Measurements from ENCODE around the gene TSPOAP1. TPM values are rescaled to one million over a fixed set of nuclear protein-coding genes. Genes with fewer than 3 reads are reported as not detected.
A peak's percentile ranks its signal among the peaks of the same experiment; 100 is the strongest.

The TSPOAP1 gene
- total and polyA plus RNA-seq, 10 of the 15 experiments (the other 5 are each of a cell fraction or from before 2014, with no cell fraction given): 0.58 to 16.4 (median 4.2) TPM; not detected in 1

DNA sequence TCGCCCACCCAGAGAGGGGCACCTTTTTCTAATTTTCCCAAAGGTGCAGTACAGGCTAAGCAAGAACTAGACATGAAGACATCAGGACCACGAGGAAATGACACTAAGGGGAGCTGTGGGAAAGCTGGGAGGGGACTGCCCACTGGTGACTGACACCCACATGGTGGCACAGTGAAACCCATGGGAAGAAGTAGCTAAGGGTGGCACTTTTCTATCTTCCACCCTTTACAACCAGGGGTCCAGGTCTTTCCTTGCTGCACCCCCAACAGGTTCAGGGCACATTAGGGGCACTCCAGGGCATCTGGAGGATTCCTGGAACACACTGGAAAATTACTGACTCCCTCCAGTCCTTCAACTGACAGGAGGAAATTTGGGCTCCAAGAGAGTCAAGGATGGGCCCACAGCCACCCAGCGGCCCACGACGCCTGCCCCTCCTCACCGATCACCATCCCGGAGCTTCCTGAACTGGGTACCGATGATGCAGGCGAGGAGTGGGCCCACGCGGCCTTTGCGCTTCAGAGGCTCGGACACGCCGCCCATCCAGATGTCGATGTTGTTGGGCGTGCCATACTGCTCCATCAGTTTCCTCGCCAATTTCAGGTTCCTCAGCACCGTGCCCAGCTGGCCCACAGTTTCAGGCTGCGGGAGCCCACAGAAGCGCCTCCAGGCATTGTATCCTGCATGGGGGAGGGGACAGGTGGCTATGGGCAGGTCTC is 57.2 kb downstream of the TSPOAP1 start (continued):
- TF ChIP-seq NFIC (IDR thresholded peaks at IDR 0.05; ENCODE audit: low read depth, low read length) (no peak), TBL1XR1 (IDR thresholded peaks at IDR 0.05; ENCODE audit: low read depth, low read length) (no peak), NFYB (IDR thresholded peaks at IDR 0.05; ENCODE audit: insufficient read depth, low read depth, low read length) (no peak), NR2C1 (IDR thresholded peaks at IDR 0.05) (no peak), BRCA1 (IDR thresholded peaks at IDR 0.05; ENCODE audit: low read depth, low read length) (no peak)
- TF ChIP-seq, protein P1, sequence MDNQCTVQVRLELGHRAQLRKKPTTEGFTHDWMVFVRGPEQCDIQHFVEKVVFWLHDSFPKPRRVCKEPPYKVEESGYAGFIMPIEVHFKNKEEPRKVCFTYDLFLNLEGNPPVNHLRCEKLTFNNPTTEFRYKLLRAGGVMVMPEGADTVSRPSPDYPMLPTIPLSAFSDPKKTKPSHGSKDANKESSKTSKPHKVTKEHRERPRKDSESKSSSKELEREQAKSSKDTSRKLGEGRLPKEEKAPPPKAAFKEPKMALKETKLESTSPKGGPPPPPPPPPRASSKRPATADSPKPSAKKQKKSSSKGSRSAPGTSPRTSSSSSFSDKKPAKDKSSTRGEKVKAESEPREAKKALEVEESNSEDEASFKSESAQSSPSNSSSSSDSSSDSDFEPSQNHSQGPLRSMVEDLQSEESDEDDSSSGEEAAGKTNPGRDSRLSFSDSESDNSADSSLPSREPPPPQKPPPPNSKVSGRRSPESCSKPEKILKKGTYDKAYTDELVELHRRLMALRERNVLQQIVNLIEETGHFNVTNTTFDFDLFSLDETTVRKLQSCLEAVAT (IDR thresholded peaks at IDR 0.05): no peak

DNA sequence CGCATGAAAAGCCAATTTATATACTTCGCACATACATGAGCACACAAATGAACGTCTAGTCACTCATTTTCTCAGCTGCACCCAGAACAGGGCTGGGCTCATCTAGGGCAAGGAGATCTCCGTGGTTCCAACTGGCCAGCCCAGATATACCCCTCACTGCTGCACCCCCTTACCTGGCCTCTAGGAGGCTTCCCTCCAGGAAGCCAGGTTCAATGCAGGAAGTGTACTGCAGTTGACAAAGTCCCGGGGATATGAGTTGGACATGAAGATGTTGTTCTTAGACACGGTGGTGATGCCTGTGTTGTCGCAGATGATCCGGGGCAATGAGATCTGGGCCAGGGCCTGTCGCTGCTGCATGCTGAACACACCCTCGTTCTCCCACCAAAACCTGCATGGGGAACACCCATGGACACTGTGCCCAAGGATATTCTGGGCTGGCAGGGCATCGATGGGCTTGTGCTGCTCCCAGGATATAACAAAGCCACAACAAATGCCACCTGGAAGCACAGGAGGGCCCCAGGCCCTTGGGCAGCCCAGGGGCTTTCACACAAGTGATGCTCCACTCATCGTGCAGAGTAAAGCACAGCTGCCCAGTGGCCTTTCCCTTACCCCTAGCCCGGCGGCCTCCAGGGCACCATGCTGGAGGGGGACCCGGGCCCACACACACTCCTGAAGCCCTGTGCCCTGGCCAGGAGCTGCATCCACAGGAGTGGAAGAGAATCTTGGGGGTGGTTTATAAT is 57.9 kb downstream of the TSPOAP1 start:
- SMC1A ChIA-PET (ENCODE audit: uncharacterized antibody, unreplicated experiment): no interaction called here
- no peak for FAIRE-seq
- no peaks in the 10 kb centered on the region for H3K79me2 ChIP-seq (ENCODE audit: control insufficient read depth, insufficient read depth, low read length)

More for the DNA sequence above, 57.9 kb downstream of the TSPOAP1 start:
- DNase-seq (ENCODE audit: low read depth, low spot score) (no peak), ATAC-seq (peak; percentile 62)
- ChIA-PET POLR2A (interaction anchor here (0.5 kb wide), 1 partner anchor 720 kb away, joined by 6 read pairs; no protein-coding TSS in a partner anchor), RAD21 (ENCODE audit: unreplicated experiment) (no interaction called here), CTCF (interaction anchor here (1.0 kb wide), 1 partner anchor 177 kb away, joined by 3 read pairs; no protein-coding TSS in a partner anchor)
- in situ Hi-C loops (cut with MboI): no loop called here
- Histone ChIP-seq H3K4me3 (no peak overlapping the region), H3K27ac (ENCODE audit: control insufficient read depth, insufficient read depth) (no peak overlapping the region), H3K27me3 (replicated peaks in 1 of 2; ENCODE audit: control insufficient read depth in 2 of 2, insufficient read depth in 2 of 2, low read length in 1 of 2) (no peaks in the 10 kb centered on the region; a peak in 1 of 4 replicates), H3K4me2 (ENCODE audit: control insufficient read depth, insufficient read depth) (no peak overlapping the region), H4K20me1 (ENCODE audit: control insufficient read depth, insufficient read depth) (no peaks in the 10 kb centered on the region), H3K36me3 (ENCODE audit: control insufficient read depth in 2 of 2, insufficient read depth in 2 of 2, low read length in 1 of 2) (no peaks in the 10 kb centered on the region), H3K9me3 (replicated peaks; ENCODE audit: control insufficient read depth, insufficient read depth, low read length) (no peaks in the 10 kb centered on the region), H2AFZ (ENCODE audit: control insufficient read depth, low read depth, low read length) (no peak overlapping the region), H3K9ac (ENCODE audit: control insufficient read depth, insufficient read depth, low read length) (no peak overlapping the region), H3K4me1 (ENCODE audit: control insufficient read depth, insufficient read depth, low read length) (no peaks in the 10 kb centered on the region; the same call in 1 of the 2 replicates)
- TF ChIP-seq, protein P2, sequence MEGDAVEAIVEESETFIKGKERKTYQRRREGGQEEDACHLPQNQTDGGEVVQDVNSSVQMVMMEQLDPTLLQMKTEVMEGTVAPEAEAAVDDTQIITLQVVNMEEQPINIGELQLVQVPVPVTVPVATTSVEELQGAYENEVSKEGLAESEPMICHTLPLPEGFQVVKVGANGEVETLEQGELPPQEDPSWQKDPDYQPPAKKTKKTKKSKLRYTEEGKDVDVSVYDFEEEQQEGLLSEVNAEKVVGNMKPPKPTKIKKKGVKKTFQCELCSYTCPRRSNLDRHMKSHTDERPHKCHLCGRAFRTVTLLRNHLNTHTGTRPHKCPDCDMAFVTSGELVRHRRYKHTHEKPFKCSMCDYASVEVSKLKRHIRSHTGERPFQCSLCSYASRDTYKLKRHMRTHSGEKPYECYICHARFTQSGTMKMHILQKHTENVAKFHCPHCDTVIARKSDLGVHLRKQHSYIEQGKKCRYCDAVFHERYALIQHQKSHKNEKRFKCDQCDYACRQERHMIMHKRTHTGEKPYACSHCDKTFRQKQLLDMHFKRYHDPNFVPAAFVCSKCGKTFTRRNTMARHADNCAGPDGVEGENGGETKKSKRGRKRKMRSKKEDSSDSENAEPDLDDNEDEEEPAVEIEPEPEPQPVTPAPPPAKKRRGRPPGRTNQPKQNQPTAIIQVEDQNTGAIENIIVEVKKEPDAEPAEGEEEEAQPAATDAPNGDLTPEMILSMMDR (IDR thresholded peaks at IDR 0.05 in 2 of 3, conservative IDR thresholded peaks at IDR 0.05 in 1 of 3; ENCODE audit: control insufficient read depth in 2 of 3, extremely low read depth in 1 of 3, insufficient read depth in 1 of 3, low read depth in 3 of 3, low read length in 3 of 3): peak in 2 of 3 experiments; percentile 30 to 41; a peak in 3 of 6 replicates
- TF ChIP-seq LARP7 (IDR thresholded peaks at IDR 0.05) (no peak), CHD2 (IDR thresholded peaks at IDR 0.05; ENCODE audit: borderline replicate concordance, low read depth, low read length) (no peak), FOXM1 (IDR thresholded peaks at IDR 0.05; ENCODE audit: low read depth, low read length) (no peak), DPF2 (IDR thresholded peaks at IDR 0.05) (no peak), RAD21 (IDR thresholded peaks at IDR 0.05; ENCODE audit: insufficient read depth, low read depth, low read length) (0 out of 2 replicates have a peak, but pooled peaks have one; percentile 4), RAD51 (IDR thresholded peaks at IDR 0.05) (no peak)
- 42% methylated on average over 15 of the region's 15 CpGs for WGBS (ENCODE audit: insufficient coverage, insufficient replicate concordance, low lambda C conversion rate, missing lambda C conversion rate)
- intact Hi-C loops (cut with micrococcal nuclease; ENCODE audit: unreplicated experiment): no loop called here
- no TSS peak for BruUV-seq (replicated peaks)

Data from GM12878 (cell line).